T1000 (cell line): ENCODE measurements around the gene GBGT1.

Experiments
- DNase-seq: peaks from one replicate; lab custom pipeline; 2025; ENCODE audit warnings: mixed read lengths; lab: John Stamatoyannopoulos, UW

Gene GBGT1

DNA sequence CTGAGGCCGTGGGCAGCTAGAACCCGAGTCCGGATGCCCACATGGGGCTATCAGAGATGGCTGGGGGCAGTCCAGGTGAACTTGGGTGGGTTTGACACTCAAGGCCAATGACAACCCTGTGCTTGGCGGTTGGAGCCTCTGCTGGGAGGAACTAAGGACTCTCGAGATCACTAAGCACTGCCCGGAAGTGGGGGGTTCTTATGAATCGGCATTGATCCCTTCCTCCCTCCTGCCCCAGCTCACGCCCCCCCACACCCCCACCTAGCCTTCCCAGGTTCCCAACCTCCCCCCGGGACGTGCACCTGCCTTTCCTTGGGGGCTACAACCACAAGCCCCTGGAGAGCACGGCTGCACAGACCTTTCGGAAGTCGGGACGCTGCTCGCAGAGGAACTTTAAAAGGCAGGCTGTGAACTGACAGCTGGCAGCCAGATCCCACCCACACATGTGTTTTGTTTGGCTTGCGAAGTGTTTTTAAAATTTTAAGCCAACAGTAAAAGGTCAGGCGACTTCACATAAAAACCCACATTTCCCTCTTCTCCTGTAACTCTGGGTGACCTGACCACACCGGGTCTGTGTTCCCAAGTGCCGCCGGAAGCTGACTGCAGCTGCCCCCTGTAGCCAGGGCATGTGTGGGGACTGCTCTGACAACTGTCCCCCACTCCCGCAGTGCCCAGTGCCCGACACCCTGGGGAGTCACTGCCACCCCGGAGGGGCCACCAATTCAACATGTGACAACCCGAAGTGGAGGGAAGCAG lies 37.6 kb downstream of the GBGT1 start:
- no peak for DNase-seq

DNA sequence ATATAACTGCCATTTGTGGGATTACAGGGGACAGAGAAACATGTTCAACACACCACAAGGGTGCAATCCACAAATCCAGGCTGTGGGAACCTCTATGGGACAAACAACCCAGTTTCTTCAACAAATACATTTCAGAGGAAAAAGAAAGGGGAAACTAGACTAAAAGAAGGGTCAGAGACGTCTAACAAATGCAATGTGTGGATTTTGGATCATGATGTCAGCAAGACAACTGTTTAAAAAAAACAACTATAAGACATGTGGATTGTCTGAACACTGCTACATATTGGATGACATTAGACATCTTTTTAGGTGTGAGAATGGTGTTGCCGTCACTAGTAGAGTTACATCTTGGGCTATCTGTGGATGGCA lies 38.8 kb downstream of the GBGT1 start:
- DNase-seq: no peak

DNA sequence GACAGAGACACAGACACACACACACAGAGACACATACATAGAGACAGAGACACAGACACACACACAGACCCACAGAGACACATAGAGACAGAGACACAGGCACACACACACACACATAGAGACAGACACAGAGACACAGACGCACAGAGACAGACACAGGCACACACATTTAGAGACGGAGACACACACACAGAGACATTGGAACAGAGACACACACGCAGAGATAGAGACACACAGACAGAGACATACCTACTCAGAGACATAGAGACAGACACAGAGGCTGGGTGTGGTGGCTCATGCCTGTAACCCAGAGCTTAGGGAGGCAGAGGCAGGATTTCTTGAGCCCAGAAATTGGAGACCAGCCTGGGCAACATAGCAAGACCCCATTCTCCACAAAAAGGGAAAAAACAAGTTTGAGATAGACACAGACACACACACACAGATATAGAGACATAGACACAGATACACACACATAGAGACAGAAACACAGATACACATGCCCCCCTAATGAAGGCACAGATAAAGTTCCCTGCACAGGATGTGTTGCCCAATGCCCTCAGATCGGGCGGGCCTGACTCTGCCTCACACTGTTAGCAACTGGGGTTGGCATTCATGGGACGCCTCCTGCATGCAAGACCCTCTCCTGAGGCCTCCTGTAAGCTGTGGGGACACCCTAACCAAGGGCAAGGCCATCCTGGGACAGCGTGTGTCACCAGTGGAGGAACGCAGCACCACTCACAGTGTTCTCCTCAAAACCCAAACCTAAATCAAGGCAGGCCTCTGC lies 39.4 kb downstream of the GBGT1 start:
- DNase-seq: no peak

DNA sequence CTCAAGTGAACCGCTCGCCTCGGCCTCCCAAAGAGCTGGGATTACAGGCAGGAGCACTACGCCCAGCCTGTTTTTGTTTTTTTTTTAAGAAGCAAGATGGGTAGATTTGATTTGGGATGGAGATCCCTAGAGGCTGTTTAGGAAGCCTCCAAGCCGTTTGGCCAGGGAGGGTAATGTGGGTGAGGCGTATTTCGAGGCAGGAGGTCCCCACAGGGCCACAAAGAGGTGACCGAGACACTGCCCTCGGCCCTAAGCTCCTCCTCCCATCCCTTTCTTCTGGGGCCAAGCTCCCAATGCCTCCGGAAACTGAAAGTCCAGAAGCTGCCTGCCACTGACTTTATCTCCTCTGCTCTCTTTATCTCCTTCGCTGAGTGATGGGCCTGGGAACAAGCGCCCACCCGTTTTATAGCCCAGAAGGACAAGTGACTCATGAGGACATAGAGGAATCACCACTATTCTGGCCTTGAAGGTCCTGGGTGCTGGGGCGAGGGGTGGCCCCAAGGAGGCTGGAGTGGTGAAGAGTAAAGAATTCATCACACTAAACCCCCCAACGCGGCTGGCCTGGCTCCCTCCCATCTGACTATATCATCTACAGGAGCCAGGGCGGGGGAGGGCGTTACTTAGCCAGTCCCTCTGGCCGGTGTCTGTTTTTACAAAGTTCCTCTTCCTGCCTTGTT lies 40.6 kb downstream of the GBGT1 start:
- DNase-seq: no peak

DNA sequence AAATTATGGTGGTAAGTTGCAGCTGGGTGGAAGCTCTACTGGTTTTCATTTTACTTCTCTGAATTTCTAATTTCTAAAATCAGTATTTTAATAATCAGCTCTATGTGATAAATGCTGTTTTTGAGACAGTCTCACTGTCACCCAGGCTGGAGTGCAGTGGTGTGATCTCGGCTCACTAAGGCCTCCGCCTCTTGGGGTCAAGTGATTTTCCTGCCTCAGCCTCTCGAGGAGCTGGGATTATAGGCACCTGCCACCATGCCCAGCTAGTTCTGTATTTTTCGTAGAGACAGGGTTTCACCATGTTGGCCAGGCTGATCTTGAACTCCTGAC lies 41.1 kb downstream of the GBGT1 start:
- no peak for DNase-seq

DNA sequence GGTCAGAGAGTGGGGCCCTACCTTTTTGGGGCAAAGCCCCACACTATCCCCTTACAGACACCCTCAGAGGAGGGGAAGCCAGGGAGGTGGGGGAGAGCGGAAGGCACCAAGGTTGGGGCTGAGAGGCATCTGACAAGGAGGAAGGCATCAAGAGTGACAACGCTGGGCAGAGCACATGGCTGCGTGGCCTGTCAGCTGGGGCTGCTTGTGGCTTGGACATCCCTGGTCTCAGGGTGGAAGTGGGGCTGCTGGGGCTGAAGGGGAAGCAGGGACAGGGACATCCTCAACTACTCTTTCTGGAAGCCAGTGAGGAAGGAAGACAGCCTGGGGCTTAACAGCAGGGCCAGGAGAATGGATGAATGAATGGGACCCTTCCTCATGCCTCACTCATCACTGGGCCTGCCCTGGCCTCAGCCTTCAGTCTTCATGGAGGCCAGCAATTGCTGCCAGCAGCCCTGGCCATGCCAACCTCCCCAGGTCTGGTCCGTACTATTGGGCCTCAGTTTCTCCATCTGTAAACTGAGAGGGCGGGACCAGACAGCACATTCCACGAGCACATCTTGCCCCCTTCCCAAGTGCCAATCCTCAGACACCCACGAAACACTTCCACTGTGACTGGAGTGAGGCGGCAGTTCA lies 41.7 kb downstream of the GBGT1 start:
- DNase-seq: no peak

DNA sequence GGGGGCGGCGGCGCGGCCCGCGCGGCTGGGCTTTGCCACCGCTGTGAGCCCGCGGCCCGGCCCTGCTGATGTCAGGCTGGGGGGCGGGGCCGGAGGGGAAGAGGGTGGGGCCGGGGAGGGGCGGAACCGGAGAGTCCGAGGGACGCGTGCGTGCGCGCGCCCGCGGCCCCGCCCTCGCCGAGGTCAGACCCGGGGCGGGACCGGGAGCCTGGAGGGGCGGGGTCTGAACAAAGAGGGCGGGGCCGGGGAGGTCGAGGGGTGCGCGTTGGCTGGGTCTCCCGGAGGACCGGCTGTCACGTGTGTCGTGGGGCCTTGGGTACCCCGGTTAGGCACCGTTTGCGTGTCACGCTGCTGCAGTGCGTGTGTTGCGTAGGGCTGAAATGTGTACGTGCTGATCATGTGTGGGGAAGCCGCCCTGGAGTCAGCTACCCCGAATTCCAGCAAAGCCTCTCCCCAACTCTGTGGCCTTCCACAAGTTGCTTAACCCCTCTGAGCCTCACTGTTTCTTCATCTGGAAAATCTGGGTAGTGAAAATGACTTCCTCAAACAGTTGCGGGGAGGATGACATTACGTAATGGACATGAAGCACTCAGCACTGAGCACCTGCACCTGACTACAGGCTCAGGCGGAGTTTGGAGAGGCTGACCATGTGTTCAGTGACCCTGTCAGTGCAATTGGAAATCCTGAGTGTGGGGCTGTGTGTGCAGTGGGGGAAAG lies 42.4 kb downstream of the GBGT1 start, which contains the start of gene RALGDS:
TSS of gene RALGDS (minus strand) at position 43 of the 717 bp plus-strand sequence. CDS start 86 bp downstream, outside the sequence.
- DNase-seq: peak; percentile 51

DNA sequence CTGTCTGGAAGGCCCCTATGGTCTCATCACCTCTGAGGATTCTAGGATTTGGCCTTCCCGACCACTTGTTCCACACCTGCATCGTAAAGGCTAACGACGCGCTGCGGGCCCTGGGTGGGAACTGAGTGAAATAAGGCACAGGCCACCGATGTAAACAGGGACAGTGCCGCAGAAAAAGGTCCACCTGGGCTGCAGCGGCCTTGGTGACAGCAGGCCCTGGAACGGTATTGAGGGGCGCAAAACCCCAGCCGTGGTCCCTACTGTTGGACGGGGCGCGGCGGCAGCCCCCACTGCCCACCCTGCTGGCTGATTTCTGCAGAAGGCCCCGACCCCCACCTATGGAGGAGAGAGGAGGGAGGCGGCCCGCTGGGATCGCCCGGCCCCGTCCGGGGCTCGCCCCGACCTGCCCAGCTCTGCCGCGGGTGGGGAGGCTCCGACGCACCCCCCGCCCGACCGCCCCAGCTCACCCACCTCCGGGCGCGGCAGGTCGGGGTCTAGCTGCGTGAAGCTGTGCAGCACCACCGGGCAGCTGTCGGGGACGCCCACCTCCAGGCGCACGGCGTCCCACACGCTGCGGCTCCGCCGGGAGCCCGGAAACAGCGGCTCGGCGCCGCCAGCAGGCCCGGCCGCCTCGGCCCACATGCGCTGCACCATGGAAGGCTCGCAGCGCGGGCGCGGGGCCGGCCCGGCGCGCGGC lies 43.1 kb downstream of the GBGT1 start:
- DNase-seq: no peak

DNA sequence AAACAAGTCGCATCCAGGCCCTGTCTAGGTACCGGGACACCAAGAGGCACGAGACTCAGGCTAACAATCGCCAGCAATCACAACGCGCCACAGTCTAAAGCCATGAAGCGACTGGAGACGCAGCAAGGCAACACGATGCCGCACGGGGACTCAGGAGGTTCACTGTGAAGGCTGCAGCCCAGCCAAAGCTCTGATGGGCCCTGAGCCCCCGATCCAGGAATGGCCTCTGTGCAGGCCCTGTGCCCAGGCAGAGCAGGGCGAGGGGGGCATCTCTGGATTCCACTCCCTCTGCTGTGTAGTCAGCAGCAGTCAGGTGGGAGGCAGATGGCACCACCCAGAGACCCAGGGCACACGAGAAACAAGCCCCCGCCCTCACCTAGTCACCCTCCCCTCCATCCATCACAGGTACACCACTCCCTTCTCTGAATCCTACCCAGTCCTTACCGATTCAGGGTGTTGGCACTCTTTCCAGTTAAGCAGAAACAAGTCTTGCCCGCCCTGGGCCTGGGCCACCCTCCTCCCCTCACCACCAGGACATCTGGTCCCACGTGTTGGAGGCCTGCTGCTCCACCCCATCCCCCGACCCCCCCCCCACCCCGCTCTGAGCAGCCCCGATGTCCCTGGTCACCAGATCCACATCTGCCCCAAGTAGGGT lies 43.7 kb downstream of the GBGT1 start:
- no peak for DNase-seq

DNA sequence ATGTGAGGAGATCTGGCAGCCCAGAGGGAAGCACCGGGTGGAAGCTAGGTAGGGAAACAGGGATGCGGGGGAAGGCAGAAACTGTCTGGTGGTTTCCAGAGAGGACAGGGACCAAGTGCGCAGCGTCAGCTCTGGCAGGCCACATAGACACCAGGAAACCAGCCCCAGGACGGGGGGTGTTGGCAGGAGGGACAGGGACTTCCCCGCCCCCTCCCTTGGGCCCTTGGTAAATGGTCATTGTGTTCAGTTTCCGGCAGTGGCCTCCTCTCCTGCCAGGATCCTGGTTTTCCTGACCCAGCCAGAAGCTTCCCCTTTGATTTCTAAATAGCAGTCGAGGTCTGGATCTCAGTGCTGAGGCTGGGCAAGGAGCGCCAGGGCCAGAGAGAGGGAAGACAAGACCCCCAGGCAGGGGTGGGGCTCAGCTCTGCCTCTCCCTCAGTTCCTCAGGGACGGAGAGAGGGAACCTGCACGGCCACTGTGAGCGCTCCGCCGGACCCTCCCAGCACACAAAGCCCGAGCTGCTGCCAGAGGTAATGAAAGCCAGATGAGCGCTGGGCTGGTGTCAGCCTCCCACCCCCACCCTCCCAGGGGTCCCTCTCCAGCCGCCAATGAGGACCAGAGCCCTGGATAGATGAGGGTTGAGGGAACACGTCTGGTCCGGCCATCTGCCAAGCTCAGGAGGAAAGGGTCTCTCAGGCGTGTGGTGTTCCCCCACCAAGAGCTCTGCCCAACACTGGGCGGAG lies 44.4 kb downstream of the GBGT1 start:
- DNase-seq: no peak

DNA sequence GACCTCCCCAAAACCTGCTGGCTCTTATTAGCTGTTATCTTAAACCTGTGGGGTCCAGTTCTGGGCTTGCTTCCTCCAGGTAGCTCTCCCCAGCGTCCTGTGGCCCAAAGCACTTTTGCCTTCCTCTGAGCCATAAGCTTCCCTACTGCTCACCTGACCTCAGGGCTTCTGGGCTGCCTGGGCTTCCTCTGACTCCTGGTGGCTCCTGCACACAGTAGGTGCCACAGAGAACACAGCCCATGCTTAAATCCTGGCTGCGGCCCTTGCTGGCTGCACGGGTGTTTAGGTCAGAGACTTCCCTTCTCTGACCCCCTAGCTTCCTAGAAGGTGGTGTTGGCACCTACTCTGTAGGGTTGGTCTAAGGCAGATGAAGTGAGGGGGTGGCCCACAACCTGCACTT lies 45.1 kb downstream of the GBGT1 start:
- no peak for DNase-seq

DNA sequence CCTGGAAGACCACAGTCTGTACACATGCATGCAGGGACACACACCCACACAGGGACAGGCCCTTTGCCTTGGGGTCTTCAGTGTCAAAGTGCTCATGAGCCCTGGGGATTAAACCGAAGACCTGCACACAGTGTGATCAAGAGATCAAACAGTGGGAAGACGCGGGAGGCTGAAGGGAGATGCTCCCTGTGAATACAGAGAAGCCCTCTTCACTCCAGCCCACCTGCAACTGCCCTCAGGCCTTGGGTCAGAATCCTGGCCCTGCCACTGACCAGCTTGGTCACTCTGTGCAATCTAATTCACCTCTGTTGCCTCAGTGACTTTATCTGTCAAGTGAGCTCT lies 45.6 kb downstream of the GBGT1 start:
- DNase-seq: no peak

DNA sequence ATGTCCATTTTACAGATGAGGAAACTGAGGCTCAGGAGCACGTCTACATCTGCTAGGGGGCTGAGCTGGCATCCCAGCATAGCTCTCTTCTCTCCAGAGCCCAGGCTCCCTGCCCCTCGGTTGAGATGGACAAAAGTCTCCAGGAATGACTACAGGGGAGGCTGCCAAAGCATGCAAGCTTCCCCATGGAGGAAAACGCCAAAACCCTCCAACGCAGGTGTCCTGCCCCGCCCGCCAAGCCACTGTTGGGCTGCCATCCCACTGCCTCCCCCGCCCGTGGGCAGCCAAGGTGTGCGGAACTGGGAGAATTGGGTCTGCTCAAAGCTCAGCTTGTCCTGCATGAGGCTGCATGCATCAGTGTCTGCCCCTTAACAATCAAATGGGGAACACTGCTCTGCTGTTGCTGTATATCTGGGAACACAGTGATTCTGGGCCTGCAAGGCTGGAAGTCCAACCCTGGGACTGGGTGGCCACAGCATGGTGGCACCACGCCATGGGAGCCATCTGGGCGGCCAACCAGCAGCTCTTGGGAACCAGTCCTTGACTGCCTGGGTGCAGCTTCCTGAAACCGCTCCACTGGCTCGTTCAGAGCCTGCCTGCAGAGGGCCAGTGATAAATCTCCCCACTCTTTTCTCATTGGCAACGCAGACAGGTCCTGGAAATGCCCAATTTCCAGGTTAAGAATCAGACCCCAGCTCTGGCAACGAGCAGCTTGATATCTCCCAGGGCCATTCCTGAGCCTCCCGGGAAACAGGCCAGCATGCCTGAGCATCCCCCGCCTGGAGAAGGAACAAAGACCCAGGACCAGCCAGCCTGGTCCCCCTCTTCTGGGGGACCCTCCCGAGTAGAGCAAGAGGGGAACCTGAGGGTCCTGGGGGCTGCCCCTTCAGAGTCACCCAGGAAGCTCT lies 46.2 kb downstream of the GBGT1 start:
- DNase-seq: no peak

DNA sequence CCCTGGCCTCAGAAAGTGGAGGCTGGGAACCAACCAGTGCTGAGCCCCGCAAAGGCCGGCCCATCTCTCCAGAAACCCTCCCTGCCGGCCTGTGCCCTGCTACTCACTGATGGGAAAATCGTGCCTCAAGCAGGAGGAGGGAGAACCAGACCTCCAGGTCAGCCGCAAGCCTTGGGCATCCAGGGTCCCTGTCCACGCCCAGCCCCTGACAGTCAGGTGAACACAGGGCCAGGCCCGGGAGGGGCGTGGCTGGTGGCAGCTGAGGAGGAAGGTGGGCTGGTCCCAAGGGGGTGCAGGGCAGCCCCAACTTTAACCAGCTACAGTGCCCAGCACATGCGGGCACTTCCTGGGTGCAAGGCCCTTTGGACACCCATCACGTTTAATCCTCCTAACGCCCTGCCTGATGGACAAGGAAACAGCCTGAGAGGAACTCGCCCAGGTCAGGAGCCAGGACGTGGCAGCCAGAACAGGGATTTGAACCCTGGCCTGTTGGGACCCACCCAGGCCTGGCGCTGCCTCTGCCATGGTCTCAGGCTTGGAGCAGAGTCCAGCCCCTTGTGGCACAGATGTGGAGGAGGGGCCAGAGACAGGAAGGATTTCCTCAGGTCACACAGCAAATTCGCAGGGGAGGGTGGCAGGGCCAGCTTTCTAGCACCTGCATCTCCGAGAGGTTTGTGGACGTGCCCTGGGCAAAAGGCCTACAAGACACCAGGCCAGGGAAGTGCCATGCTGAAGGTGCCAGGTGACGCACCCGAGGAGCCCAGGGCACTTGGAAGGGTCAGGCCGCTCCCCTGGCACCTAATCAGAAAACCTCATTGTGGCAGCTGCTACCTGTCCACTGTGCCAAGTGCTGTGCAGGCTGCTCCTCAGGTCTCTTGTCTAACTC lies 47.1 kb downstream of the GBGT1 start:
- no peak for DNase-seq

DNA sequence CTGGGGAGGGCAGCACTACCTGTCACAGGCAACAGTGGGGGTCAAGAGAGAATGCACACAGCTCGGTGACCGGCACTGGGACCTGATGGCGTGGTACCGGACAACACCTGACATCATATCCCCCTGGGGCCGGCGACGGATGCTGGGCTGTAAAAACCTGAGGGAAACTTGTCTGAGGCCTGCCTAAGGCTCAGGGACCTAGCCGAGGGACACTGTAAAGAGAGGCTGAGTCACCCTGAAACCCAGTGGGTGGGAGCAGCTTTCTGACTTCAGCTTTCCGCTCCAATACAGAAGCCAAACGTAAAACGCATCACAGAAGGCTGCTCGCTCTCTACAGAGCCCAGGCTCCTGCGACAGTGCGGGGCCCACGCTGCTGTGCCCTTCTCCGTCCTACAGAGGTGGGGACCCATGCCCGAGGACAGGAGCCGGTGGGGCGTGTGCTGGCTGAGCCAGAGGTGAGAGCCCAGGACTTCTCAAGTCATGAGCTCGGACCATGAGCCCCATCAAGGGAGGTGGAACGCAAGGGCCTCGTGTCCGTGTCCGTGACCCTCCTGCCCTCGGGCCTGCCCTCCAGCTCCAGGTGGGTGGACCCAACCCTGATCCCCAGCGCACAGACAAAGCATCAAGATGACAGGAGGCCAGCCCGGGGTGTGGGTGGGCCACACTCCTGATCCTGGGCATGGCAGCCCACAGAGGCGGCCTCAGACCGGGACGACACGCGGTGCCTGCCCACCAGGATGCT lies 47.9 kb downstream of the GBGT1 start:
- DNase-seq: peak; percentile 45

DNA sequence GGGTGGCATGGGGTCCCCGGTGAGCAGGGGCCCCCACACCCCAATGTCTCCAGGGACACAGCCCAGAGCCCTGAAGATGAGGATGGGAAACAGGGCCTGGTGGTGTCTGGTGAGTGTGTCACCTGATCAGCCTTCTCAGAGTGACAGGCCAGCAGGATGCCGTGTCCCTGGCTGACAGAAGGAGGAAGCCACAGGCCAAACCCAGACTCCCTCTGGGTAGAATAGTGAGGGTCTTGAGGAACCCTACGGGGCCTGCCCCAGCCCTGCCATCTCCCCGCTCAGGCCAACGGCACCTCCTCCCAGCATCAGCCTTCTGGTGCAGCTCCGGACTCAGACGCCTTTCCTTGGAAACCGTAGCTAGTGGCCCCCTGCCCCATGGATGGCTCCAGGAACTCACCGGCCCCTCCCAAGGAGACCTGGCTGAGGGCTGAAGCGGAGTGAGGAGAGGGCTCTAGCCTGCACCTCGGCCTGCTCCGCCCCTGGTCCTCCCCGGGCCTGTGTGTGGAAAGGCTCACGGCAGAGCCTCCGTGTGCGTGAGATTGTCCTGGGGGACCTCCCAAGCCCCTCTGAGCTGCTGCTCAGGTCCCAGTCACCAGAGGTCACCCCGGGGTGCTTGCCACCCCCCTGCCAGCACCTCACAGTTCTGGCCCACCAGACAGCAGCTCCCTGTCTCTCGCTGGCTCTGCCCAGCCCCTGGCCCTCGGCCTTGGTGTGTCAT lies 48.7 kb downstream of the GBGT1 start:
- no peak for DNase-seq
